RWPE2 (cell line): ENCODE data around the gene MCF2L2.

ENCODE experiments used
- ATAC-seq: fragments of 200-7000 bp; cut with Tn5 transposase; 3 replicates; pipeline ENCODE4 v1.9.1; 2021; ENCODE audit warnings: low read depth
- DNase-seq: peaks from one replicate; pipeline ENCODE4 v3.0.0-alpha.2; 2020; ENCODE audit warnings: low spot score
- H3K27ac ChIP-seq: fragments of 450-650 bp; 2 replicates; pipeline ENCODE4 v1.5.1; 2017; ENCODE audit warnings: mild to moderate bottlenecking; ENCODE audit not compliant: poor library complexity, severe bottlenecking
- H3K27me3 ChIP-seq: fragments of 250-450 bp; sonication (Bioruptor Pico); 2 replicates; pipeline ENCODE4 v1.5.1; 2021; ENCODE audit warnings: mild to moderate bottlenecking, moderate library complexity; ENCODE audit not compliant: insufficient read depth, poor library complexity, severe bottlenecking
- H3K36me3 ChIP-seq: fragments of 250-450 bp; sonication (Bioruptor Pico); 2 replicates; pipeline ENCODE4 v1.5.1; 2020; ENCODE audit warnings: low read depth, mild to moderate bottlenecking, moderate library complexity
- H3K4me1 ChIP-seq: fragments of 250-450 bp; sonication (Bioruptor Pico); 2 replicates; pipeline ENCODE4 v1.5.1; 2021; ENCODE audit warnings: mild to moderate bottlenecking, moderate library complexity; ENCODE audit not compliant: insufficient read depth, poor library complexity, severe bottlenecking
- H3K4me3 ChIP-seq: fragments of 250-450 bp; sonication (Bioruptor Pico); 2 replicates; pipeline ENCODE4 v1.5.1; 2021; ENCODE audit warnings: mild to moderate bottlenecking, moderate library complexity; ENCODE audit not compliant: severe bottlenecking
- H3K9me3 ChIP-seq: fragments of 250-450 bp; sonication (Bioruptor Pico); 2 replicates; pipeline ENCODE4 v1.5.1; 2021; ENCODE audit warnings: mild to moderate bottlenecking, moderate library complexity; ENCODE audit not compliant: severe bottlenecking
- TF ChIP-seq, protein P1 (sequence below): fragments of 450-650 bp; IDR thresholded peaks from one replicate; pipeline ENCODE4 v1.5.1; 2017; ENCODE audit warnings: mild to moderate bottlenecking, moderate library complexity; ENCODE audit not compliant: poor library complexity, severe bottlenecking

The MCF2L2 gene

DNA sequence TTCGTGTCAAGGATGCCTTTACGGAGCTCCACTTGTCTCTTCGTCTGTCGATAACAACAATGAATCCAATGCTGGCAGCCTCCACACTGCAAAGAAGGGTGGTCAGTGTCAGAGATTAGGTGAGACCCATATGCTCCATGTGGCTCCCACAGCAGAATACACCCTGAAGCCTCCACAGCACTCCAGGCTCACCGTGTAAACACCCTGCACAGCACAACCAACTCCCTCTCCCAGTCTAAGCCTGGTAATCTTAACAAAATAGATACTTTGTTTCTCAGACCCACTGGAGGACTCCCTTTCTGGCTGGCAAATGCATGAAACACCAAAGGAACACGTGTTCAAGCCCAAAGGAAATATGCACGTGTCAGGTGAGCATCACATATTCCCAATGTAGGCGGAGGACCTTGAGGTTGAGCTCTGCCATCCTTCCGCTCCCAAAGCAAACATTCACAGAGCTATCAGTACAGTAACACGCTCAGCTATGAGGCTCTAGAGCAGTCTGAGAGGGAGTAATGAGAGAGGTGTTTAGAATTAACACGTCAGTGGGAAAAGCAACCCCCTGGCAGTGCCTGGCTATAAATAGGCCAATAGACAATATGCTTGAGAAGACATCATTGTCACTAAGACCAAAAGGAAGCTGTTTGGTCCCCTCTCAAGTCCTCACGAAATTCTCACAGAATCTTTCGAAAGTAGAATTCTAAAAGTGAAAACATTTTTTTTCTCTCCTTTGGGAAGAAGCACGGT, 86.7 kb downstream of the MCF2L2 start:
- Histone ChIP-seq H3K9me3 (no peaks in the 10 kb centered on the region), H3K27me3 (no peaks in the 10 kb centered on the region), H3K27ac (no peak overlapping the region), H3K4me3 (no peak overlapping the region), H3K4me1 (no peaks in the 10 kb centered on the region), H3K36me3 (no peaks in the 10 kb centered on the region)
- DNase-seq (no peak), ATAC-seq (no peak)
- TF ChIP-seq, protein P1, sequence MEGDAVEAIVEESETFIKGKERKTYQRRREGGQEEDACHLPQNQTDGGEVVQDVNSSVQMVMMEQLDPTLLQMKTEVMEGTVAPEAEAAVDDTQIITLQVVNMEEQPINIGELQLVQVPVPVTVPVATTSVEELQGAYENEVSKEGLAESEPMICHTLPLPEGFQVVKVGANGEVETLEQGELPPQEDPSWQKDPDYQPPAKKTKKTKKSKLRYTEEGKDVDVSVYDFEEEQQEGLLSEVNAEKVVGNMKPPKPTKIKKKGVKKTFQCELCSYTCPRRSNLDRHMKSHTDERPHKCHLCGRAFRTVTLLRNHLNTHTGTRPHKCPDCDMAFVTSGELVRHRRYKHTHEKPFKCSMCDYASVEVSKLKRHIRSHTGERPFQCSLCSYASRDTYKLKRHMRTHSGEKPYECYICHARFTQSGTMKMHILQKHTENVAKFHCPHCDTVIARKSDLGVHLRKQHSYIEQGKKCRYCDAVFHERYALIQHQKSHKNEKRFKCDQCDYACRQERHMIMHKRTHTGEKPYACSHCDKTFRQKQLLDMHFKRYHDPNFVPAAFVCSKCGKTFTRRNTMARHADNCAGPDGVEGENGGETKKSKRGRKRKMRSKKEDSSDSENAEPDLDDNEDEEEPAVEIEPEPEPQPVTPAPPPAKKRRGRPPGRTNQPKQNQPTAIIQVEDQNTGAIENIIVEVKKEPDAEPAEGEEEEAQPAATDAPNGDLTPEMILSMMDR, result no peak

DNA sequence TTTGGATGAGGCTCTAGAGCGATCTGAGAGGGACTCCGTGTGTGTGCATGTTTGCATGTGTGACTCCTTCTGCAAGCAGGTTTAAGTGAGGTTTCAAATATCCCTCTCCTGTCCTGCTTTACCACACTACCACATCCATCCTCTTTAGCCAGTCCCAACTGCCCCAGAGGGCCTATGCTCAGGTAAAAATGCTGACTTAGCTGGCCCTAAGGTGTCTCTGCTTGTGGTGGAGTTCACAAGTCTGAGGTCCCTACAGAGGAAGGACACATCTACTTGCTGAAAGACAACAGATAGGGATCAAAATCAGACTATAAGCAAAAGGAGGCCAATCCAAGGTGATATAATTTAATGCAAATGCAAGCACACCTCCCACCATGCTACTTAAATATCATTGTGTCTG, 88.2 kb downstream of the MCF2L2 start:
- Histone ChIP-seq H3K36me3 (no peaks in the 10 kb centered on the region), H3K27ac (no peak overlapping the region), H3K4me3 (no peak overlapping the region), H3K4me1 (no peaks in the 10 kb centered on the region), H3K27me3 (no peaks in the 10 kb centered on the region), H3K9me3 (no peaks in the 10 kb centered on the region)
- TF ChIP-seq, protein P1, result no peak
- no peak for DNase-seq
- no peak for ATAC-seq

DNA sequence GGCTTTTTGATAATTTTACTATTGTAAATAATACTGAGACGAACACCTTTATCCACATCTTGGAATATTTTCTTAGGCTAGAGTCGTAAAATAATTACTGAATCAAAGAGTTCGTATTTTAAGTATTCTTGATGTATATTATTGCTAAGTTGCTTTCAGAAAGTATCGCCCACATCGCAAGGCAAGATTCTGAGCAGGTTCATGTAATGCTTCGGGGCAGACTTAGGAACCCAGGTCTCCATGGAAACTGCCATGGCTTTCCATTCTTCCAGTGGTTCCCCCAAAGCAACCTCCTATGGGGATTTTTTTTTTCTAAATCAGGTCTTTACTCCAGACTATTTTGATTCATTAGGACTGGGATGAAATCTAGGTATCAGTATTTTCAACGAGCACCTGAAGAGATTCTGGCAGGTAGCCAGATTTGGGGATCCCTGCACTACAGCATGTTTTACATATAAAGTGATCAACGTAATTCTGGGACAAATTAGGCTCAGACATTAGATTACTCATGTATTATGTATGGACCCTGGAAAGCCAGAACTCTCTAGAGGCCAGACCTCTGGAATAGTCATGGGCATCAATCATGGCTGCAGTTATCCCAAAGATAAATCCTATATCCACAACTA, 88.8 kb downstream of the MCF2L2 start:
- ATAC-seq (no peak), DNase-seq (no peak)
- TF ChIP-seq, protein P1, result no peak
- Histone ChIP-seq H3K4me3 (no peak overlapping the region), H3K27me3 (no peaks in the 10 kb centered on the region), H3K9me3 (no peaks in the 10 kb centered on the region), H3K36me3 (no peaks in the 10 kb centered on the region), H3K4me1 (no peaks in the 10 kb centered on the region), H3K27ac (no peak overlapping the region)

DNA sequence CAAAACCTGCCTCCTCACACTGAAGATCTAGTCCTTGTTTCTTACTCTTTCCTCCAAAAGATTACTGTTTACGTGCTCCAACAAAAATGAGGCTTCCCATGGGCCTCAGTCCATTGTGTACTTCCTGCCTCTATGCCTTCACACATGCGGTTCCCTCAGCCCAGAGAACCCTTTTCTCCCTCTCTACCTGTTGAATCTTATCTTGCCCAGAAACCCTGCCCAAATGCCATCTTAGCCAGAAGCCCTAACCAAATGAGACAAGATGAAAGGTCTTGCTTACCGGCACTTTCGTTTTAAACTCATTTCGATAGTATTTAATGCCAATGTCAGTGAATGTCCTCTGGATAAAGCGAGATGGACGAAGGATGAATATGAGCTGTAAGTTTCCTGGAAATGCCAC, 89.9 kb downstream of the MCF2L2 start:
- no peaks in the 10 kb centered on the region for H3K36me3 ChIP-seq
- H3K27me3 ChIP-seq, result no peaks in the 10 kb centered on the region
- H3K4me3 ChIP-seq, result no peak overlapping the region
- no peak for ATAC-seq
- no peaks in the 10 kb centered on the region for H3K9me3 ChIP-seq
- no peak overlapping the region for H3K27ac ChIP-seq
- TF ChIP-seq, protein P1, result no peak
- DNase-seq, result no peak
- H3K4me1 ChIP-seq, result no peaks in the 10 kb centered on the region

DNA sequence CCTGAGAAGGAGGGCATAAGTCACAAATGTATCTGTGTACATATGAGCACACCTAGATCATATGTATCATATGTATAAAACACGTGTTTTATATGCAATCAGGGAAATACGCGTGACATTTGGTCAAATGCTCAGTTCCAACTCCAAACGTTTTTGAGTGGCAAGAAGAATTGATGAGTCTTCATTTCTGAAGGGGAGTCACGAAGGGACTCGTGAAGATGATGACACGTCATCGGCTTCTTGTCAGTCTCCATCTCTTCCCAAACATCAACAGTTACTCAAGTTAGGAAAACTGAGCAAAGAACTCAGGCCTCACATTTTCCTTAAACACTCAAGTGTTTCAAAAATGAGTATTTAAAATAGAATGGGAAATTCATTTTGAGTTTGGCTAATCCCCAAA, 95.9 kb downstream of the MCF2L2 start:
- no peak overlapping the region for H3K4me3 ChIP-seq
- no peaks in the 10 kb centered on the region for H3K36me3 ChIP-seq
- ATAC-seq, result no peak
- no peaks in the 10 kb centered on the region for H3K27me3 ChIP-seq
- no peak overlapping the region for H3K27ac ChIP-seq
- peaks cover 19% of the 10 kb centered on the region for H3K4me1 ChIP-seq
- TF ChIP-seq, protein P1, result no peak
- no peaks in the 10 kb centered on the region for H3K9me3 ChIP-seq
- no peak for DNase-seq
